Skin of body (tissue), 2 donors: Measurements from ENCODE around the gene NFYC. TPM values are rescaled to one million over a fixed set of nuclear protein-coding genes. Genes with fewer than 3 reads are reported as not detected.
"Not testable (repeated sequence)": the region's sequence is repeated elsewhere in the genome, so short reads cannot be mapped to it uniquely, and the experiment has no call there.

Experiments
- DNase-seq: peaks from one replicate; lab custom pipeline; 2025; lab: John Stamatoyannopoulos, UW
- total RNA-seq: library from RNA; depleted of rRNA; stranded (reverse); fragments of >200 nt; gene quantifications from one replicate; pipeline ENCODE4 v1.2.3, GENCODE V29; 2014

NFYC gene
- total RNA-seq, 1 donor from 2014 or later: 30.7 TPM

GRCh38 chr1:40665335-40666171 lies 26.0 kb upstream of the NFYC start, which contains the start of gene RIMS3:
Gene RIMS3 (minus strand): TSS chr1:40665682. CDS start chr1:40641925, 23,757 bp downstream.
- no peak for DNase-seq

DNA sequence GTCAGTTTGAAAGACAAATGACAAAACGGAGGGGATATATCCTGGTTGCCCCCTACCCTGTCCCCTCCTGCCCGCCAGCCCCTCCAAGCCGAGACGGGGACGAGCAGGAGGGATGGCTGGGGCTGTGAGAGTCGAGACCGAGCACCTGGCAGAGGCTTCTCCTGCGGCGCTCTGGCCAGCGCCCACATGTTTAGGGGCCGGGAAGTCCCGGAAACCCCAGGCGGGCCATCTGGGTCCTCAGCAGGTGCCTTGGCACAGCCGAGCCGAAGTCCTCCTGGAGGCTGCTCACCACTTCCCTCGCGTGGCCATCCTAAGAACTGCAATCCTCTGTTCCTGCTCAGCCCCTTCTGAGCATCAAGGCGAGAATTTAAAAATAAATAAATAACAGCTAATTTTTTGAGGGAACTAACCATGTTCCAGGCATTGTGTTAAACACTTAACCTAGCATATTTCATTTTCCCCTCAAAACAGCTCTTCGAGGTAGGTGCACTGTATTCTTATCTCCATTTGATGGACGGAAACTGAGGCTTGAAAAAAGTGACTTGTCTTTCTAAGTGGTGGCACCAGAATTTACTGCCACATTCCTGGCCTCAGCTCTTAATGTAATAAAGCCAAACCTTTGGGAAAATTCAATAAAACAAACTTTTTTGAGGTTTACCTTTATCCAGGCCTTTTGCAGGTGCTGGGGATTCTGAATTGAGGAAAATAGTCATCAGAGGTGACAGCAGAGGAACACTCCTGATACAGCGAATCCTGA lies 22.6 kb upstream of the NFYC start:
- DNase-seq: peak; percentile 47

DNA sequence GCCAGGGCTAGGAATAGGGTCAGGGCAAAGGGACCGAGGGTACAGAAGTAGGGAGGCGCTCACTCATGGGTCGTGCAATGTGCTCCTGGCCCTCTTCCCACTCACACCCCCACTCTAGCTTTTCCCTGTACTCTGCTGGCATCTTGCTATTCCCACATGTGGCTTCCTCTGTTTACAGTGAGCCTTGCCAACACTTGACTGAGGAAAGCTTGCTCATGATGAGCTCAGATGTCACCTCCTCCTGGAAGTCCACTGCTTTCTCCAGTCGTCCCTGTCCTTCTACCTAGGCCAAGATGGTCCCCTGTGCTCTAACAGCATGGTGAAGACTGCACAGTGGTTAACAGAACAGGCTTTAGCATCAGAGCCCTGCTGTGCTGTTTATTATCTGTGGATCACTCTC lies 18.1 kb upstream of the NFYC start:
- no peak for DNase-seq

- DNase-seq: no peak
Measured at GRCh38 chr1:40676501-40676900, 15.0 kb upstream of the NFYC start.

- no peak for DNase-seq
Measured at GRCh38 chr1:40679165-40679953, 12.1 kb upstream of the NFYC start.

DNA sequence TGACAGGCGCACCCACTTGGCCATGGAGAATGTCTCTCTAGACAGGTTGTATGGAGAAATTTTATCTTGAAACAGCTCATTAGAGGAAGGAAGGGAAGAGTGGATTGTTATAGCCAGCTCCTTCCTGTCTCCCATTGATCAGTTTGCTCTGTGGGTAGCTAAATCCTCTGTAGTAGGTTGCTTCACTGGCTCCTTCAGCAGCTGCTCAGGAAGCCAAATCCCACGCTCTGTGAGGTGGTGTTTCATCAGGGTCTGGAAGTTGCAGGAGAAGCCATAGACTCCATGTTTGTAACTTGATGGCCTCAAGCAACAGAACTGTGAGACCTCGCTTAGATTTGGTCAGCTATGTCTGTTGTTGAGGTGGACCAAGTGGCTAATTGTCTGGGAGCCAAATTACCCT lies 6.8 kb upstream of the NFYC start:
- no peak for DNase-seq

DNA sequence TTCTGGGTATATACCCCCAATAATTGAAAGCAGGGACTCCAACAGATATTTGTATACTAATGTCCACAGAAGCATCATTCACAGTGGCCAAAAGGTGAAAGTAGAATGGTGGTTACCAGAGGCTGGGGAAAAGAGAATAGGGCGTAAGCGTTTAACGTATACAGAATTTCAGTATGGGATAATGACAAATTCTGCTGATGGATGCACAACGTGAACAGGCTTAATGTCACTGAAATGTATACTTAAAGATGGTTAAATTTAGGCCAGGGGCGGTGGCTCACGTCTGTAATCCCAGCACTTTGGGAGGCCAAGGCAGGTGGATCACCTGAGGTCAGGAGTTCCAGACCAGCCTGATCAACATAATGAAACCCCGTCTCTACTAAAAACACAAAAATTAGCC lies 4.4 kb upstream of the NFYC start:
- no peak for DNase-seq

DNA sequence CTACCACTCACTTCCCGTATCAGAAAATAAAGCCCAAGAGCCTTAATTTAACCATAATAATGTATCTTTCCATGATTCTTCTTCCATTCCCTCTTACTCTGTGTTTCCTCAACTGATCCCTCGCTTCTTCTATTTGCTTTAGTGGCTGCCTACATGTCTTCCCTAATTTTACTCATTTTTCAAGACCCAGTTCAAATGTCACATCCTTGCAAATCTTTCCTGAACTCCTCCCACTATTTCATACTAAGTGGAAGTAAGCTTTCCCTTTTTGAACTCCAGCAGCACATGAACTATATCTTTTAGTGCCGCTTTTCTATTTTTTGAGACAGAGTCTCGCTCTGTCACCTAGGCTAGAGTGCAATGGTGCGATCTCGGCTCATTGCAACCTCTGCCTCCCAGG lies 3.8 kb upstream of the NFYC start:
- no peak for DNase-seq

GRCh38 chr1:40689737-40690136 lies 1.8 kb upstream of the NFYC start:
- no peak for DNase-seq

DNA sequence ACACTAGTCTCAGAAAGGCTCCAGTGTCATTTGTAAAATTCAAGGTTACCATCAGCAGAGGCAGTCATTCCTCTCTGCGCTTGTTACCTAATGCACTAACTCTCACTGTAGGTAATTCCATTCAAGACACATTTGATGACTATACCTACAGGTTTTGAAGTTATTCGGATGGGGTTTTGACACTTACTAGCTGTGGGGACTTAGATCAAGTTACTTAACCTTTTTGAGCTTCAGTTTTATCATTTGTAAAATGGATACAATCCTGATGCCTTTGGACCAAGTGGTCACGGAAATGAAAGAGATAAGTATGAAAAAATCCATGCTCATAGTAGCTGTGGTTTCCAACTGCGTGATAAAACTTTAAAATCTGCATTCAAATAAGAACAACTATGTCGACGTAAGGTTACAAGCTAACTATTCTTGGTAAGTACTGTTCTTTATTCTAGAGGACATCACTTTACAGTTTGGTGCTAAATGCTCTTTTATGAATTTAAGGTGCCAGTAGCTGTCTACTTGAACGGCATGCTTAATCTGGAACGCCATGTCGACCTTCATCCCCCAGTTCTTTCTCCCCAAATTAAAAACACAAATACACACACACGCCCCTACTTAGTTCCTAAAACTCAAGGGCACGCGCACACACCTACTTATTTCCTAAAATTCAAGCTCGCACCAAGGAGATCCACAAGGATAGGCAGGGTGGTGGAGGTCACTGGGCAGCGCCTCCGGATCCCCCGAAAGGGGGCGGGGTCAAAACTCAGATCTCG lies 550 bp upstream of the NFYC start:
- no peak for DNase-seq

- no peak for DNase-seq
Measured at GRCh38 chr1:40692429-40692895, 958 bp downstream of the NFYC start.

DNA sequence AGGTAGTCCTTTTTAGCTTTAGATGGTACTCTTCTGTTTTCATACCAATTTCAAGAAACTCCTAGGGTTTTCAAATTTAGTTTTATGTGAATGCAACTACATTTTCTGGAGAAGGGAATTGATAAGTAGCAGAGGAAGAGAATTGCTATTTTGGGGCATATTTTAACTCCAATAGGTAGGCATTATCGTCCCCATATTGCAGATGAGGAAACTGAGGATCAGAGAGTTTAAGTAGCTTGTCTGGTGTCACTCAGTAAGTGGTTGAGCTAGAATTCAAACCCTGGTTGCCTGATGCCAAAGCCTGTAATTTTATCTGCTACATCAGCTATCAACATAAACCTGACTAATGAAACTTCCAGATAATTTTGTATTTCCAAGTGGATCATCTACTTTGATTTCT lies 1.9 kb downstream of the NFYC start:
- no peak for DNase-seq

DNA sequence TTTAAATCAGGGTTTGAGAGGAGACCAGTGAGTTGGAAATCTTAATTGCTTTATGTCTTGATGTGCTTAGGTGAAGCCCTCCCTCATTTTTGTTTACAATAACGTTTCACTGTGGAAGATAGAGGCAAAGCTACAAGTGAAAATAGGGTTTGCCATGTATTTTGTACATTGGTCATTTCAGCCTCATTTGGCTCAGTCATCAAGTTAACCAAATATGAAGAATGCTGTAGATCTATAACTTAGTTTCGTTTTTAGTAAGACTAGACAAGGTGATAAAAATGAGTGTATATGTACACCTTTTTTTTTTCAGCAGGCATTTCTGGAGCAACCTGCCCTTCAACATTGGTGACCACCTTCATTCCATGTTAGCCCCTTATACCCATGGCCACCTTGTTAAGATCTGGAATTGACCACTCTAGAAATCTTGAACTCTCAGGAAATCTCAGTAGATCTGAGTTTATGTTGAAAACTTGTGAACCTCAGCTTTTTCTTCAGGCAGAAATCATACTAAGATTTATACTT lies 2.9 kb downstream of the NFYC start:
- DNase-seq: no peak

DNA sequence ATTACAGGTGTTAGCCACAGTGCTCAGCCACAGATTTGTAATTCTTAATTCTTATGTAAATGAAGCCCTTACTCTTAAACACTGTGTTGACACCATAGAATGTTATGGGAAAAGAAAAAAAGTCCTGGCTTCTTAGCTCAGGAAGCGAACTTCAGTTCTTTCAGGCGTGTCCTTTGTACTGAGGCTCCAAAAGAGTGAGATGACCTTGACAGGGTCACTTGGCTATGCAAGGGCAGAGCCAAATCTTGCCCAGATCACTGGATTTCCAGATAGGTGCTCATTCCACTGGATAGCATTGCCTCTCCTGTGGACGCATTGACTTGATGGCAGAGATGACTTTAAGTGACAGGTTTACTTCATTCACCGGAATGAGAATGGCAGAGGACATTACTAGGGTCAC lies 4.8 kb downstream of the NFYC start:
- DNase-seq: no peak

DNA sequence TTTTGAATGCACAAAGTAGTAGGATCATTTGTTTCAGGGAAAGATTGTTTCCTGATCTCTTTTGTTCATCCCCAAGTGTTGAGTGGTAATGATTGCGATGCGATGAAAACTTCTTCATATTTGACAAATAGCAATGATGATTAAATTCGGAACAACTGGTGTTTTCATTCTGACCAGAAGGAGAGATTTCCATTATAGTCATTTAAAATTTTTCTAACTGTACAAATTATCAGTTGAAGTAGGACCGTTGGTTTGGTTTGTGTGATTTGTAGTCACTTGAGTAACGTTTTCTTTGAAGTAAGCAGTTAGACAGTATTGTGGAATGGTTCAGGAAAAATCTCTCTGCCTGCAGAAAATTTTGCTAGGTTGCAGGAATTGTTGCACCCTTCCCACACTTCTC lies 5.9 kb downstream of the NFYC start:
- DNase-seq: no peak

- no peak for DNase-seq
Measured at GRCh38 chr1:40699787-40700186, 8.3 kb downstream of the NFYC start.

DNA sequence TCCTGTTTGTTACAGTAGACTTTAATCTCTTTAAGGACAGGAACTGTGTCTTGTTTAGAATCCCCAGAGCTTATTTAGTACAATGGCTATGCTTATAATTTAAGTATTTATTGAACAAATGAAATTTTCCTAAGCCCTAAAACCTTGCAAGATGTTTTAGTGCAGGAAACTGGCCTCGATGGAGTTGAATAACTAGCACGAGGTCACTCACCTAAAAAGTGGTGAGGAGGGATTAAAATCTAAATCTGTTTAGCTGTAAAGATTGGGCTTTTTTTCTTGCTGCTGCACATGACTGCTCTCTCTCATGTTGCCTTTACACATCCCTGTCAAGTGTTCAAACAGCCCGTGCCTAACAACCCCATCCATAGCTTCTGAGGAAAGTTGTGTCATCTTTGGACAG lies 10.2 kb downstream of the NFYC start:
- no peak for DNase-seq

- DNase-seq: not testable (repeated sequence)
Measured at GRCh38 chr1:40702810-40703209, 11.3 kb downstream of the NFYC start.

GRCh38 chr1:40703316-40703715 lies 11.8 kb downstream of the NFYC start:
- DNase-seq: no peak

DNA sequence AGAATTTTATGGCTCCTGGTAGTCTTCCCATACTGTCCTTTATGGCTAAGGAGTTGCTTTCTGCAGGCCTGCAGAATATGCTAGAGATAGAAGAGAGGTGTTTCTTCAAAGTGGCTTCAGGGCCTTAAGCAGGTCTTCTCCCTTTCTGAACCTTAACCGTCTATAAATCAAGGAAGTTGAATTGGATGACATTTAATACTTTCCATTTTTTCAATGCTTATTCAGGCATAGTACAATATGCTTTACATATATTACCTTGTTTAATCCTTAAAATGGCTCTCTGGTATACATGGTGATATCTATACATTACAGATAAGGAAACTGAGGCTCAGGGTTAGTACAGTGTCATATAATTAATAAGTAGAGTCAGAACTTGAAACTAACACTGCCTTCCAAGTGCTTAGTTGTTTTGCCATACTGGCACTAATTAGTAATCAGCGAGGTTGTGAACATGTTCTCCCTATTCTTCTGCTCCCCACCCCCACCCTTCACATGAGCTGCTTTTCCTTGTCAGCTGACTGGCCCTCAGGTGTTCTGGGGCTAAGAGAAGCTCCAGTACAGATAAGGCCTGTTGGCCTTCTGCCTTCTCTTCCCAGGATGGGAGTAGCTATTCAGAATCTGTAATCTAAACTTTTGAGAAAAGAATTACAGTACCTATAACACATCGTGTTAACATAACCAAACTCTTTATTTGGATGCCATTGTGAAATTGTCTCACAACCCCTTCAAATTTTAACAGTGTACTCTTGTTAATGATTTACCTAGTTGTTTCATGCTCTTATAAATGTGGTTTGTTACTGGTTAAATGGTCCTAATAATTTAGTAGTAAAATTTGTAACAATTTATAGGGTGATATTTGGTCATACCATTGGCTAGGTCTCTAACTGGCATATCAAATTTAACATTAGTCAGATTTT lies 13.6 kb downstream of the NFYC start:
- no peak for DNase-seq
